Measurements from ENCODE around the gene SPDYE6. TPM values are rescaled to one million over a fixed set of nuclear protein-coding genes. Genes with fewer than 3 reads are reported as not detected.
"Not testable (repeated sequence)": the region's sequence is repeated elsewhere in the genome, so short reads cannot be mapped to it uniquely, and the experiment has no call there.

The SPDYE6 gene
- total RNA-seq, 1 donor from 2014 or later: not detected

DNA sequence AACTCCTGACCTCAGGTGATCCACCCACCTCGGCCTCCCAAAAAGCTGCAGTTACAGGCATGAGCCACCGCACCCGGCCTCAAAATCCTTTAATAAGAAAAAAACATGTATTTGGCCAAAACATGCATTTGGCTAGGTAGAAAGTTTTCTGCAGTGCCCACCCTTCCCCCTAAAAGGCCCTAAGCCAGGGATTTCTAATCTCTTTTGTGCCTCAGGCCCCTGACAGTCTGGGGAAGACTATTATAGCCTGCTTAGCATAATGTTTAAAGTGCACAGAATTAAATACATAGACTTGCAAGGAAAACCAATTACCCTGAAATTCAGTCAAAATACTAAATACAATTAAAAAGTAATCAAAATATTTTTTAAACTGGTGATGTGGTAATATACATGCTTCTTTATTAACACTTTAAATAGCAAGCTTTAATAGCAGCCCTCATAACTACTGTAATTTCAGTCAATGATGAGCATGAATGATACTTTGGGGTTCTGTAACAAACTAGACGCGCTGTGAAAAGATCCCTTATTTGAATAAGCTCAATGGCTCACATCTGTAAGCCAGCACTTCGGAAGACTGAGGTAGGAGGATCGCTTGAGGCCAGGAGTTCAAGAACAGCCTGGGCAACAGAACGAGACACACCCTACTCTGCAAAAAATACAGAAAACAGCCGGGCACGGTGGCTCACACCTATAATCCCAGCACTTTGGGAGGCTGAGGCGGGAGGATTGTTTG lies 29.9 kb downstream of the SPDYE6 start:
- H3K36me3 ChIP-seq: no peaks in the 10 kb centered on the region
- H3K4me1 ChIP-seq: no peaks in the 10 kb centered on the region
- no peak overlapping the region for H3K27ac ChIP-seq
- no peak for DNase-seq
- ATAC-seq: no peak
- H3K4me3 ChIP-seq: no peak overlapping the region
- H3K27me3 ChIP-seq: no peaks in the 10 kb centered on the region
- no peak for TF ChIP-seq CTCF (IDR thresholded peaks at IDR 0.05)
- H3K9me3 ChIP-seq: no peaks in the 10 kb centered on the region
- intact Hi-C loops (cut with DNase I): no loop called here

DNA sequence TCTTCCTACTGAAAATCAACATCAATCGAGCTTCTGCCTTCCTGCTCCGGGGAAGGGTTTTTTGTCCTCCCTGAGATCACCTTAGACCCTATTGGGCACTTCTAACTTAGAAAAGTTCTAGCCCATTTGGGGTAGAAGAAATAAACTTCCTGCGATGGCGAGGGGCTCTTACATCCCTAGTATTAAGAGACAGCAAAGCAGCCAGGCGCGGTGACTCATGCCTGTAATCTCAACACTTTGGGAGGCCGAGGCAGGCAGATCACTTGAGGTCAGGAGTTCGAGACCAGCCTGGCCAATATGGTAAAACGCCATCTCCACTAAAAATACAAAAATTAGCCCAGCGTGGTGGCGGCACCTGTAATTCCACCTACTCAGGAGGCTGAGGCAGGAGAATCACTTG lies 31.1 kb downstream of the SPDYE6 start:
- H3K27me3 ChIP-seq; ATAC-seq; H3K27ac ChIP-seq; H3K9me3 ChIP-seq; H3K4me1 ChIP-seq; H3K36me3 ChIP-seq; intact Hi-C loops (cut with DNase I); H3K4me3 ChIP-seq; DNase-seq: not testable (repeated sequence)

DNA sequence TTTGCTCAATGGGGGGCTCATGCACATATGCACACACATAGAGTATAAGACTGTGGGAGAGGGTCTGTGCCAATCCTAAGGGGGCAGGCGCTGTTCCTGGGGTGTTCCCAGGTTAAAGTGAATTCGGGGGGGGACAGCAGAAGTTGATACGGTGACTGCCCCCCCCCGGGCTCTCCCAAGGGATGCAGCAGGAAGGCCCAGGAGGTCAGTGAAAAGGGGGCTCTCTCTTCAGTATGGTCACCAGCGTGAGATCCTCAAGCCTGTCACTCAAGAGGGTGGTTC lies 32.4 kb downstream of the SPDYE6 start:
- H3K36me3 ChIP-seq: no peaks in the 10 kb centered on the region

DNA sequence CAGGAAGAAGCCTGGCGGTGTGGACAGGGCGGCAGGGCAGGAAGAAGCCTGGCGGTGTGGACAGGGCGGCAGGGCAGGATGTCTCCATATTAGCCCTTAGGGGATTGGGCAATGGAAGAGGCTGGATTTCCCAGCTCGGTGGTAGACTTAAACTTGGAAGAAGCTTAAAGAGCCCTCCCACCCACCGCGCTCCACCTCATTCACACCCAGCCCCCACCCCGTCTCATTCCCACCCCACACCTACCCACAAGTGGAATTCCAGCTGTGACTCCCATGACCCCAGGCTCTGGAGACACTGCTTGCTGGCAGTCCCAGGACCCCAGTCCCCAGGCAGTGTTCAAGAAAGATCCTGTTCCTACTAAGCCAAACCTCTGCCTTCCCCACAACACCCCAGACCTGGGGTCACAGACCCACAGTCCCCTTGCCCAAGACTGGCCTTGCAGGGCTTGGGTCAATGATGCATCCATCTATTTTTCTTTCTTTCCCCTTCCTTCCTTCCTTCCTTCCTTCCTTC lies 34.0 kb downstream of the SPDYE6 start:
- H3K27ac ChIP-seq: no peak overlapping the region
- ATAC-seq: no peak
- H3K4me1 ChIP-seq: peaks cover 7% of the 10 kb centered on the region
- H3K27me3 ChIP-seq: no peaks in the 10 kb centered on the region
- no peak overlapping the region for H3K4me3 ChIP-seq
- H3K36me3 ChIP-seq: no peaks in the 10 kb centered on the region
- peak; percentile 31 for DNase-seq
- intact Hi-C loops (cut with DNase I): no loop called here
- no peaks in the 10 kb centered on the region for H3K9me3 ChIP-seq
- no peak for TF ChIP-seq CTCF (IDR thresholded peaks at IDR 0.05)

More for the DNA sequence above, 32.4 kb downstream of the SPDYE6 start:
- Histone ChIP-seq H3K27ac (no peak overlapping the region), H3K4me3 (no peak overlapping the region), H3K9me3 (no peaks in the 10 kb centered on the region), H3K4me1 (peaks cover 3% of the 10 kb centered on the region), H3K27me3 (no peaks in the 10 kb centered on the region)
- DNase-seq (no peak), ATAC-seq (no peak)
- TF ChIP-seq CTCF (IDR thresholded peaks at IDR 0.05): no peak
- intact Hi-C loops (cut with DNase I): no loop called here

DNA sequence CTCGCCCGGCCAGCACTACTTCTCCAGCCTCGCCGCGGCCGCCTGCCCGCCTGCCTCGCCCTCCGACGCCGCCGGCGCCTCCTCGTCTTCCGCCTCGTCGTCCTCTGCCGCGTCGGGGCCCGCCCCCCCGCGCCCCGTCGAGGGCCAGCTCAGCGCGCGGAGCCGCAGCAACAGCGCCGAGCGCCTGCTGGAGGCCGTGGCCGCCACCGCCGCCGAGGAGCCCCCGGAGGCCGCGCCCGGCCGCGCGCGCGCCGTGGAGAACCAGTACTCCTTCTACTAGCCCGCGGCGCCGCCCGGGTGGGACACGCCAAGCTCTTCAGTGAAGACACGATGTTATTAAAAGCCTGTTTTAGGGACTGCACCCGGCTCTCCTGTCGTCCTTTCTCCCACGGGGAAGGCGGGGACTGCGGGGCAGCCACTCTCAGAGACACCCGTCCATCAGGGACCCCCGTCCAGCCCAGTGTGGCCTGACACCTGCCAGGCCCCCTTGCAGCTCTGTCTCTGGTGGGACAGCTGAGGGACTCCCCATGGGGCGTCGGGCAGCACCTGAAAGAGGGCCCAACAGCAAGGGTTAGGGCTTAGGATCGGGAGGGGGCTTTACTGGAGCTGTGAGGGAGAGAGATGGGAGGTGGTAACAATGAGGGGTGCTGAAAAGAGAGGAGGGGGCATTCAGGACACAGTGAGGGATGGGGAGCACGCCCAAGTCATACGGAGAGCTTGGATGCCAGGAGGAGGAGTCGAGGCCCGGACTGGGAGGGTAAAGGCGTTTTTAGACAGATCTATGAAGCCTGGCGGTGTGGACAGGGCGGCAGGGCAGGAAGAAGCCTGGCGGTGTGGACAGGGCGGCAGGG lies 34.7 kb downstream of the SPDYE6 start:
- Histone ChIP-seq H3K4me1 (peaks cover 7% of the 10 kb centered on the region), H3K36me3 (no peaks in the 10 kb centered on the region), H3K9me3 (no peaks in the 10 kb centered on the region), H3K27ac (no peak overlapping the region), H3K27me3 (no peaks in the 10 kb centered on the region), H3K4me3 (no peak overlapping the region)
- peak; percentile 57 for ATAC-seq
- intact Hi-C loops (cut with DNase I): no loop called here
- no peak for TF ChIP-seq CTCF (IDR thresholded peaks at IDR 0.05)
- DNase-seq: peak; percentile 63
